Measurements from ENCODE around the gene ALDH3B1.
"Not testable (repeated sequence)": the region's sequence is repeated elsewhere in the genome, so short reads cannot be mapped to it uniquely, and the experiment has no call there.

GRCh38 chr11:67995129-67995528 is 15.0 kb upstream of the ALDH3B1 start:
- not testable (repeated sequence) for TF ChIP-seq MYC (IDR thresholded peaks at IDR 0.05; ENCODE audit: insufficient read depth, insufficient read length, insufficient replicate concordance, low read length, severe bottlenecking); NFYB (IDR thresholded peaks at IDR 0.05; ENCODE audit: insufficient read depth, low read depth, low read length); CHD2 (IDR thresholded peaks at IDR 0.05; ENCODE audit: borderline replicate concordance, low read depth, low read length); CREM (IDR thresholded peaks at IDR 0.05; ENCODE audit: low read depth); ELK1 (IDR thresholded peaks at IDR 0.05; ENCODE audit: low read depth, low read length); TAF1 (IDR thresholded peaks at IDR 0.05; ENCODE audit: borderline replicate concordance, low read depth, low read length); CTCF (IDR thresholded peaks at IDR 0.05 in 2 of 3, conservative IDR thresholded peaks at IDR 0.05 in 1 of 3; ENCODE audit: control insufficient read depth in 2 of 3, extremely low read depth in 1 of 3, insufficient read depth in 1 of 3, low read depth in 3 of 3, low read length in 3 of 3); BACH1 (IDR thresholded peaks at IDR 0.05; ENCODE audit: borderline replicate concordance); BCL11A (IDR thresholded peaks at IDR 0.05; ENCODE audit: low read depth, low read length); GABPA (IDR thresholded peaks at IDR 0.05; ENCODE audit: low read depth); HDAC2 (IDR thresholded peaks at IDR 0.05); POLR2A (IDR thresholded peaks at IDR 0.05; ENCODE audit: low read depth, low read length); PAX5 (IDR thresholded peaks at IDR 0.05; ENCODE audit: borderline replicate concordance, low read depth, low read length); ASH2L (IDR thresholded peaks at IDR 0.05; ENCODE audit: borderline replicate concordance, low read depth)
